ENCODE results near the gene CPNE5. TPM values are rescaled to one million over a fixed set of nuclear protein-coding genes. Genes with fewer than 3 reads are reported as not detected.

CPNE5 gene
- polyA plus RNA-seq, 3 donors = 10.1 to 12.4 (median 11.1) TPM

DNA sequence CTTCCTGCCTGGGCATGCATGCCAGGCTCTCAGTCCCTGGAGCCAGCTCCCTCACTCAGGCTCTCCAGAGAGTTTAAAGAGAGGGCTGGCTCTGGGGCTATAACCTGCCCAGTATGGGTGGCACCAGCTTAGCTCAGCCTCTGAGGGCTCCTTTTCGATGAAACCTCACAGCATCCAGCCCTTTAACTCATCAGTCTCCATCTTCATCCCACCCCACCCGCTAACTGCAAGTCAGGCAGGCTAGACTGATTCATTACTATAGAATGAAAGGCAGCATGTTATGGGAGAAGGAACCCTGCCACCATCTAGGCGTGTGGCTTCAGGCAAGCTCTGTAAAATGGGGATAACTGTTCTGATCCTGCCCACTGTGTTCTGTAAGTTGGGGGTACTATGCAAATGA is 88.2 kb downstream of the CPNE5 start:
- no peak for DNase-seq (ENCODE audit: low read depth in 3 of 3, low spot score in 2 of 3)

DNA sequence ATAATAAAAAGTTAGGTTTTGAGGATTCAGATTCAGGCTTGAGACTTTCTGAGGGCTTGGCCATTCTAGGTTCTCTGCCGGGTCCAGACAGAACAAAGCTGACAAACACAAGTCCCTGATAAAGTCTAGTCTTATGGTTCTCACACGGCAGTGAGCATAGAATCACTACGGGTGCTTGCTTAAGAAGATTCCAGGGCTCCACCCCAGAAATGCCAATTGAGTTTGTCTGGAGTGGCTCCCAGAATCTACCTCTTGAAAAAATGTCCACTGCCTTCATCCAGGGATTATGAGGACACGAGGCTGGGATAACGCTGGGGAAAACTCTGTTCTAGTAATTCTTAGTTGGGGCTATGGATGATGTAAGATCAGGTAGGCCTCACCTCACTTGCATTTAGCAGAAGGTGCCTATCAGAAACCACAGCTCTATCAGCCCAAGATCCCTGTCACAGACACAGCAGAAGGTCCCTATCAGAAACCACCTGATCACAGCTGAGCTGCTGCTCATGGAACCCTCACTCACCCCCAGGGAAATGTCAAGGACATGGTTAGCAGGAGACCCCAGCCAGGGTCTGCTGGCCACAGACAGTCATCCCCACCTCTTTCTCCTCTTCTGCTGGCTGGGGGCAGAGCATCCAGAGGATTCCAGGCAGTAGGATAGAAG is 89.3 kb downstream of the CPNE5 start:
- no peak for DNase-seq (ENCODE audit: low read depth in 3 of 3, low spot score in 2 of 3)

DNA sequence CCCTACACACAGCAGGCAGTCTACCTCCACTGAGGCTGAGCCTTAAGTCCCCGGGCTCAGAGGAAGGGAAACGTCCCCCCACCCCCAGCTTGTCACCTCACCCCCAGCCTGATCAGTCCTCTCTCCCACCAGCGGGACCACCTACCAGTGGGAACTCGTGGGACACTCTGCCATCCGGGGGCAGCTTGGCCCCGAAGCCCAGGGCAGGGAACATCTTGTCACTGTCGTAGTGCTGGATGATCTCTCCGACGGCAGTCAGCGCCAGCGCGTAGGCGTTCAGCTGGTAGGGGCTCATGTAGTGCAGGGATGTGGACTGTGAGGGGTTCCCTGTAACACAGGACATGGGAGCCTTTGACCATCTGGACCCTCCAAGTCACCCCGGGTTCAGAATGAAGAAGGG is 93.0 kb downstream of the CPNE5 start:
- no peak for DNase-seq (ENCODE audit: low read depth in 3 of 3, low spot score in 2 of 3)

DNA sequence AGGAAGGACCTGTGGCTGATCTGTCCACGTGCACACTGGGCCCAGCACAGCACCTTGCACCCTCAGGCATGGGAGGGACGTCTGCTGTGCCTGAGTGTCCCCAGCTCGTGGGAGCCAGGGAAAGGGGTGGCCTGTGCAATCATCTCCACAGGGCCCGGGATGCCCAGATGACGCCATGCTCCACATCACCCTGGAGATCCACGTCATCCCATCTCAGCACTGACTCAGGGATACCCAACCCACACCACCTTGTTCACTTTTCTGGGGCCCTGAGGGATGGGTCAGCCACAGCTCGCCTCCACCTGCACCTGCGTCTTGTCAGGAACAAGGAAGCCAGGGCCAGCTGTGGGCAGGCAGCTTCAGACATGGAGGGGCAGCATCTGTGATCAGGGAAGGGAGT is 93.4 kb downstream of the CPNE5 start:
- no peak for DNase-seq (ENCODE audit: low read depth in 3 of 3, low spot score in 2 of 3)

DNA sequence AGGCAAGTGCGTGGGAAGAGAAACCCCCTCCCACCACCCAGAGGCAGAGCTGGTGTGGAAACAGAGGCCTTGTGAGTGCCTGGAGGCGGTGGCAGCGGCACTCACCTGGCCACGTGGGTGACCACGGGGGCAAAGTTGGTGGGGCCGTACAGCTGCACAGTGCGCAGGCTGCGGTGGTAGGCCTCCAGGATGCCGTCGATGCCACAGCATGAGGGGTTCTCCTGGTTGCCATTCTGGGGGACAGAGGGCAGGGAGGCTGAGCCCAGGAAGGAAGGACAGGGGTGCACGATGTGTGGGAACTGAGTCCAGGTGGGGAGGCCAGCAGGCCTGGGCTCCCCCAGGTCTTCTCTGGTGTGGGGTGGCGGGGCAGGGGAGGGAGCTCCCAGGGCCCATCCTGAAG is 94.0 kb downstream of the CPNE5 start:
- no peak for DNase-seq (ENCODE audit: low read depth in 3 of 3, low spot score in 2 of 3)

DNA sequence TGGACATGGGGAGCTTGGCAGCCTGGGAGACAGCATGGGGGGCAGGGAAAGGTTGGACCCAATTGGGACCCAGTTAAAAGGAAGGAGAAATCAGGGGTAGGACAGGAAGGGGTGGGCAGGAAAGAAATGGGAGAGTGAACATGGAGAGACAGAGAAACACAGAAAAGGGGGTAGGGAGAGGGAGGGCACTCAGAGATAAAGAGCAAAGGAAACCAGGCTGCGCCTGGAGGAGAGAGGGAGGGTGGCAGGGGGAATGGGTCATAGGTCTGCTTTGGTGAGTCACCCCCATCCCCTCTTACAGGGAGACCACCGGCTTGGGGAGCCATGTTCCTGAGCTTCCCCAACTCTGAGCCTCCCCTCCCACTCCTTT is 95.0 kb downstream of the CPNE5 start:
- no peak for DNase-seq (ENCODE audit: low read depth in 3 of 3, low spot score in 2 of 3)

DNA sequence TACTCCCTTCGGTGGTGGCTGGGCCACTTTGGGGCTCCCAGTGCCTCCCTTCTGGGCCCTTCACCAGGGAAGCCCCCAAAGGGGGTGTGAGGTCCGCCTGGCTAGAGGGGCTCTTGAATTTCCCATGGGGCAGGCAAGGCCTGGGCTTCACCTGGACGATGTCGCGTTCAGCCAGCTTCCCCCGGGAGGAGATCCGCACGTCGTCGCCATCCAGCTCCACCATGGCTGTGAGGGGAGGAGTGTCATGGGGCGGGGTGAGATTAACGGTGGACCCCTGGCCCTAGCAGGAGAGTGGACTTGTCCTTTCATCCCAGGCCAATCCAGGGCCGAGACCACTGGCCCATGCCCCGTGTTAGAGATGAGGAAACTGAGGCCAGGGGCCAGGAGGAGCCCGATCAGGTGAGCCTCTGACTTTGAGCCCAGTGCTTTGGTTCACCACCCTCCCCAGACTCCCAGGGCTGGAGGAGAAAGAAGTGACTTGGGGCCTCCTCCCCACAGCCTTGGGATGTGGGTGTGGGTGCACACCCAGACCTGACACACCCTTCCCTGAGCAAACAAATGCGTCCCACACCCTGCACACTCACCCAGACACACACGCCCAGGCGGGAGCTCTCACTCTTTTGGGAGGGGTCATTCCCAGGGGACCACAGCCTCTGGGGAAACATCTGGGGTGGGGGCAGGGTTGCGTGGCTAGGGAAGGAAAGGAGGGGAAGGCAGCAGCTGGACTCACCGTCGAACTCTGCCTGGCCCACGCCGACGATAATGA is 95.5 kb downstream of the CPNE5 start:
- no peak for DNase-seq (ENCODE audit: low read depth in 3 of 3, low spot score in 2 of 3)

DNA sequence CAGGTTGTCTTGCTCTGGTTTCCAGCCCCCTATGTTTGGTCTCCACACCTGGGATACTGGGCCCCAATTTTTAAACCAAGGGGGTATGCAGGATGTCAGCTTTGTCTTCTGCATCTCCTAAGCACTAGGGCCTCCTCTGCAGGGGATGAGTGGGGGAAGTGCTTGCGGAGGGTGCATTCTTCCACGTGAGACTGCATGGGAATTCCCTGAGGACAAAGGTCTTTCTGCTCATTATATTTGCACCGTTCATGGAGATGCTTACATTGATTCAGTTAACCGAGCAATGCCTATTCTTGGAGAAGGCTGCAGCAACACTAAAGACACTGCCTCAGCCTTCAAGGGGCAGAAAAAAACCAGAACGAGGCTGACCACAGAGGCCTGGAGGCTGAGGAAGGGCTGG is 96.2 kb downstream of the CPNE5 start:
- no peak for DNase-seq (ENCODE audit: low read depth in 3 of 3, low spot score in 2 of 3)

DNA sequence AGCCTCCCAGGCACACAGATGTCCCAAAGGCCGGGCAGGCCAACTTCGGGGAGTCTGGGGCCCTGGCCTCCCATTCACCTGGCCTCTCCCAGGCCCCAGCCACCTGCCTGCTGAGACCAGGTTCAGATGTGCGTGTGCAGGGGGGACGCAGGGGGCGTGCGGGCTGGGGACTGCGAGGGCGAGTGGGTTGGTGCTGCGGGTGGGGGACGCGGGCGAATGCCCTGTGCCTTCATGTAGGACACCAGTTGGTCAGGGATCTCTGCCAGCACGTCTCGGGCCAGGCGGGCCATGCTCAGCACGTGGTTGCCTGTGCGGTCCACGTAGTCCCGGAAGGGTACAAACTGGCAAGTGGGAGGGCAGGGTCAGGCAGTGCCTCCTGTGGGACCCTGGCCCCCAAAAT is 97.1 kb downstream of the CPNE5 start:
- no peak for DNase-seq (ENCODE audit: low read depth in 3 of 3, low spot score in 2 of 3)

DNA sequence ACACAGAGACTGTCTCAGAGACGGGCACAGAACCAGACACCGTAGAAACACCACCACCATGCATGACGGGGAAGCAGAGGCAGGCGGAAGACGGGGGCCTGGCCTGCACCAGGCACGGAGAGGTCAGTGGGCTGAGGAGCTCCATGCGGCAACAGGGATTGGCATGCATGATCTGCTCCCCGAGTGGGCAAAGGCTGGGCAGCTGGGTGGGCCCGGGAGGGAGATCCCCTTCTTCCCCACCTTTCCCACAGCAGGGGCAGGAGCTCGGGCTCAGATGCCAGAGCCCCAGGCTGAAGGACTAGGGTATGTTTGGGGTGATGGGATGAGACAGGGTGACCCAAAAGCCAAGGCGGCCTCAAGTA is 98.4 kb downstream of the CPNE5 start:
- DNase-seq (ENCODE audit: low read depth in 3 of 3, low spot score in 2 of 3) = no peak

DNA sequence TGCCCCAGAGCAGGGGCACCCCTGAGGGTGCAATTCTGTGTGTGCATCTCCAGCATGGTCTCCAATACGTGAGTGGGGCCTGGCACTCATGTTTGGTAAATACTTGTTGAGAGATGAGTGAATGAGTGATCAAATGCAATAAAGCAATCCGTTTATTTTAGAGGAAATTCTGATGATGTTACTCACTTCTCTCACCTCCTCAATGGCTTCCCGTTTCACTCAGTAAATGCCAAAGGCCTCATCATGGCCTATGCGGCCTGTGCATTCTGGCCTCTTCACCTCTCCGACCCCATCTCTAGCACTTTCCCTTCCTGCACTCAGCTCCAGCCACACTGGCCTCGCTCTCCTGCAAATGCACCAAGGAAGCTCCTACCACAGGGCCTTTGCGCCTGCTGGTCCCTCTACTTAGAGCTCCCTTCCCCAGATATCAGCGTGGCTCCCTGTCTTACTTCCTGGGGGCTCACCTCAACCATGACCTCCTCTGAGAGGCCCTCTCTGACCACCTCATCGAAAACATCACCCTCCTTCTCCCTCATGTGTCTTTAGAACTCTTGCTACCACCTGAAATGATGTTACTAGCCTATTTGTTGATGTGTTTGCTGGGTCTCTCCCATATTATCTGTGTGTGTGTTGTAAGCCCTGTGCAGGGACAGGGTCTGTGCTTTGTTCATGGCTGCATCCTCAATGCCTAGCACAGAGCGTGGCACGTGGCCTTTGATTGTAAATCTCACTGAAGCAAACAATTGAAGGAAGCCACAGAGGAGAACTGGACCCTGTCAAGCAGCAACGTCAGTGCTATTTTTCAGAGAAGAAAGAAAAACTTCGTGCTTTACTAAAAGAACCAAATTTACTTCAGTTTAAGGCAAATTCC is 99.1 kb downstream of the CPNE5 start:
- no peak for DNase-seq (ENCODE audit: low read depth in 3 of 3, low spot score in 2 of 3)

DNA sequence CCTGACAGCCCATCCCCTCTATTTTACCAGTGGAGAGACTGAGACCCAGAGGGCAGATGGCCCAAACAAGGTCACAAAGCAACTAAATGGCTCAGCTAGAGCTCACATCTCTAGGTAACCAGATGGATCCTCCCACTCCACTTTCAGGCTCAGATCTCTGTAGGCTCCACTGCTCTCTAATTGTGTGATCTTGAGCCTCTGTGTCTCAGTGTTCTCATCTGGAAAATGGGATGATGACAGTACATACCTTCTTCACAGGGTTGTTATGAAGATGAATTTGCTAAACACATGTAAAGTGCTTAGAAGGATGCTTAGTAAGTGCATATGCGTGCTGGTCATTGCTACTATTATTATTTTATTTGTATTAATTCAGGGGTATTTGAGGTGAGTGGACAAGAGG is 101.1 kb downstream of the CPNE5 start:
- DNase-seq (ENCODE audit: low read depth in 3 of 3, low spot score in 2 of 3) = no peak

DNA sequence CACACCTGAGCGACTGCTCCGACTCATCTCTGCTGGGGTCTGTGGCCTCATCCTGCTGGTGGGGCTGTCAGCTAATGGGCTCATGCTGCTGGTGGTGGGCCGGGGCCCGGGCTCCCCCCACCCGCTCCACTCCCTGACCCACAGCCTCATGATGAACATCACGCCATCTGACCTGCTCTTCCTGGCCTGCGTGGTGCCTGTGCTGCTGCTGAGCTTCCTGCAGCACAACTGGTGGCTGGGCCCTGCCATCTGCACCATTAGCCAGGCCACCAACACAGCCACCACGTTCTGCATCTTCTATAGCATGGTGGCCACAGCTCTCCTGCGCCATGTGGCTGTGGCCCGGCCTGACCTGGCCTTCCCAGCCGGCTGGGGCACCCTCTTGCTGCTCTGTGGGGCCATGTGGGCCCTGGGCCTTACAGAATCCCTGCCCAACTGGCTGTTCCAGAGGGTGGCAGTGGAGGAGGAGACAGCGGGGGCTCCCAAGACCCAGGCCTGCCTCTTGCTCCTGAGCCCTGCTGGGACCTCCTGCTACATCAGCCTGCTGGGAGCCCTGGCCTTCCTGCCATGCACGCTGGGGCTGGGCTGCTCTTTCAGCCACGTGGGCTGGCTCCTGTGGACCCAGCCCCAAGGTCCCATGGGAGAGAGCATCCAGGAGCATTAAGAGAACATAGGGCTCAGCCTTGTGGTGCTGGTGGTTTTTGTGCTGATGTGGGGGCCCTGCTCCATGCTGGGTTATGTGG is 102.0 kb downstream of the CPNE5 start:
- no peak for DNase-seq (ENCODE audit: low read depth in 3 of 3, low spot score in 2 of 3)

DNA sequence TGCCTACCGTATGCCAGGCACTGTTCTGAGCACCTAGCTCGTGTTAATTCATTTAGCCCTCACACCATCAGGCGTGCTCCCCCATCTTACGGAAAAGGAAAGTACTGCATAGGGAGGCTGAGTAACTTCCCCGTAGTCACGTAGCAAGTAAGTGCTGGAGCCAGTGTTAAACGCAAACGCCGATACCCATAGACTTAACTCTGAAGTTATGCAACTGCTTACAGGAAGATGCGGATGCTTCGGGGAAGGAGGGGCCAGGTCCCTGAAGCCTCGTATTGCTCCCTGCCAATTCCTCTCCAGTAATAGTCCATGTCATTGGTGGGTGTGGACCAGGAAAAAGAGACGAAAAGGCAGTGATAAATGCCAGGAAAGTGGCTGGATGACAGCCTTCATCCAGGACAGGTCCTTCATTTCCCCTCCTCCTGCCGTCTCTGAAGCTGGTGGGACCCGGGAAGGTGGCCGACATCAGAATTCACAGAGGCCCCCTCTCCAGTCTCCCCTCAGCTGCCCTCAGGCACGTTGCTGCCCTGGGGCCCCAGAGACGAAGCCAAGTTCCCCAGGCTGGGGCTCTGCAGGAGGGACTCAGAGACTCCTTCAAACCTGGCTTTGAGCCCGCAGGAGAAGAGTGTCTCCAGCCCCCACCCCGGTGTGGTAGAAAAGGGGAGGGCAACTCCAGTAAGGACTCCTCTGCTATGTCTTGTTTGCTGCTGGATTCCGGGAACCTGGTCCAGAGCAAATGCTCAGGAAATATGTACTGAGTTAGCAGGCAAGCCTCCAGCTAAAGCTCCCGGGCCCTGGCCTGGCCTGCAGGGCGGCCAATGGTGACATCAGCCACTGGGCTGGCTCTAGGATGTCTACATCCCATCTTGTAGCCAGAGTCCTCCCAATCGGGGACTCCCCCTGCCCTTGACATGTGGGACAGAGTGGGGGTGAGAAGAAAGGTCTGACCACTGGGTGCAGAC is 103.9 kb downstream of the CPNE5 start:
- no peak for DNase-seq (ENCODE audit: low read depth in 3 of 3, low spot score in 2 of 3)

DNA sequence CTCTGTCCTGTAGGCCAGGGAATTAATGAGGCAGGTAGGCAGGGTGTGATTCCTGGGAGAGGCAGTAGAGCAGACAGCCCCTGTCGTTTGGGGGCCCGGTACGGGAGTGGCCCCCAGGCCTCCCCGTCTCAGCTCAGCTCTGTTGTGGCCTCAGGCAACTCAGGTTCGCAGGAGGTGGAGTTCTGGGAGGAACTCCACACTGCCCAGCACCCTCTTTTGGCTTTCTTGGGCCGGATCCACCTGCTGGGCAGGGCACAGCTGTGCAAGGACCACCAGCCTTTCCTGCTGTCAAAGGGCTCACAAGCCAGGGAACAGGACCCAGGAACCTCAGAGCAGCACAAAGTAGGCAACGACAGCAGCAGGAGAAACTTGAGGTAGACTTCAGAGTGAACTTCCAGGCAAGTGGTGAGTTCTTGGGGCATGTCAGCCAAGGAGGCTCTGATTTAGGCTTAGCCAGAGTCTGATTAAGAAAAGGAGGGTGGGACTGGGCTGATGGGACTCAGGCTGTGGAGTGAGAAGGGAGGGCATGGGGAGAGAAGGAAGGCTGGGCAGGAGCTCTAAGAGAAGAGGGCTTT is 104.7 kb downstream of the CPNE5 start:
- no peak for DNase-seq (ENCODE audit: low read depth in 3 of 3, low spot score in 2 of 3)

DNA sequence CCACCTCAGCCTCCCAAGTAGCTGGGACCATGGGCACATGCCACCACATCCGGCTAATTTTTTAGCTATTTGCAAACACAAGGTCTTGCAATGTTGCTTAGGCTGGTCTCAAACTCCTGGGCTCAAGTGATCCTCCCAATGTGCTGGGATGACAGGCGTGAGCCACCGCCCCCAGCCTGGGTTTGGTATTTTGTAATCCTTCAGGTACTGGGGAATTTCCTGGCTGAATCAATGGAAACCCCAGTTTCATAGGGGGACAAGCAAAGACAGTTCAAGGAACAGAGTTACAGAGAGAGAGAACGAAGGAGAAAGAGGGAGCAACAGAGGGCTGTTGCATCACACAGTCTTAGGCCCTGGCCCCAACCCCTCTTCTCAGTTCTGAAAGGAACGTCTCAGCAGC is 105.9 kb downstream of the CPNE5 start:
- no peak for DNase-seq (ENCODE audit: low read depth in 3 of 3, low spot score in 2 of 3)

DNA sequence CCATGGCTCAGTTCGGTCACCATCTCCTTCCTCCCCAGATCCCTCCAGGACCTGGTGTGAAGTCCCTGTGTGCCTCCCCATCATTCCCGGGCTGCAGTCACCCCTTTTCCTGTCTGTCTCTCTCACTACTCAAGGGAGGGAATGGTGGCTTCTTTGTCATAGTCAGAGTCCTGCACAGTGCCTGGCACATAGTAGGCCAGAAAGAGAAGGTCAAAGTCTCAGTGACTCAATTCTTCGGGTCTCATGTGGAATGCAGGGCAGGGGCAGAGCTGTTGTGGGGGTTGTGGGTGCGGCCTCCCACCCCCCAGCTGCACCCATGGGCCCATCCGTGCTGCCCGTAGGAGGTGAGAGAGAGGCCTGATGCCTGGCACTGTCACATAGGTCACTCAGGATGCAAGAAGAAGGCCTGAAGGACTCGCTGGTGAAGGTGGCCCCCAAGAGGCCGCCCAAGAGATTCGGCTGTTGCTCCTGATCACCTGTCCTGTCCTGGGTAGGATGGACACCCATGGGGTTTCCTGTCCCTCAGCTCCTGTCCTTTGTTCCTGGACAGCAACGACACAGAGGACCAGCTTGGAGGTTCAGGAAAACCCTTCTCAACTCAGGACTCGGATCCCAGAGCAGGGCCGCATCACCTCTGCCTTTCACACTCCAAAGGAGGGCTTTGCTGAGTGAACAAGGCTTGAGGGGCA is 107.5 kb downstream of the CPNE5 start:
- no peak for DNase-seq (ENCODE audit: low read depth in 3 of 3, low spot score in 2 of 3)

DNA sequence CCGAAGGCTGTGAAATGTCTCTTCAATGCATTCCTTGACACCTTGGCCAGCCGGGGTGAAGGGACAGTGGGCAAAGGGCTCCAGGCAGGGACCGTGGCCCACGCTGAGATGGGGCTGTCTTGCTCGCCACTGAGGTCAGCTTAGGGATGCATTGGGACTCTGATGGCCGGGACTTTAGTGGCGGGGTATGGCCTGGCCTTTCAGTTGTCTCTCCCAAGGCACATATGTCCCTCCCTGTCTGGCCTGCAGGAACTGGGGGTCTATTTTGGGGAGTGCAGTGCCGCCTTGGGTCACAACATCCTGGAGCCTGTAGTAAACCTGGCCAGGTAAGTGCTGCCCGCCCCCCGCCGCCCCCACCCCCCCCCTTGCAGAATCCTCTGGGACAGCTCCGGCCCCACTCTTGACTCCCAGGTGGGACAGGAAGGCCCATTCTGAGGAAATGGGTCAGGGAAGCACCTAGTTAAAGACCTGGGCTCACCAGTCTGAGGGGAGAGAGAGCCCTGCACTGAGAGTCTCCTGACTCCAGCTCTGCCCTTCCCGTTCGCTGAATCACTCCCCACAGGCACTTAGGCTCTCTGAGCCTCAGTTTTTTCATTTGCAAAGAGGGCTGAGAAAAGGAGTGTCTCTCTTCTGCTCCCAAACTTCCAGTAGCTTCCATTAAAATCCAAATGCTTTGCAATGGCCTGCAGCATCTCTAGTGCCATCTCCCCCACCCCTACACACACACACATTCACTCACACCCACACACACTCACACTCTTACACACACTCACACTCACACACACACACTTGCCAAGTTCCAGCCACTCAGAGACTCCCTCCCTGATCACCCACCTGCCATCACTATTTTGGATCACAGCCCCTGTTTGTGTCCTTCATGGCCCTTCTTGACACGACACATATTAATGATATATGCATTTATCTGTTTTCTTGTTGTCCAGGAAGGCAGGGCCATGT is 108.5 kb downstream of the CPNE5 start:
- DNase-seq (ENCODE audit: low read depth in 3 of 3, low spot score in 2 of 3) = no peak

Measured in right renal cortex interstitium (tissue), 3 donors.